ENCODE measurements around the gene SELENOV. TPM values are rescaled to one million over a fixed set of nuclear protein-coding genes. Genes with fewer than 3 reads are reported as not detected.

The SELENOV gene
- total RNA-seq, 4 donors from 2014 or later, result 2.5 to 4.4 (median 3.3) TPM

GRCh38 chr19:39507715-39508364, 7.1 kb upstream of the SELENOV start:
- peaks cover 5% of the 10 kb centered on the region for H3K27me3 ChIP-seq
- H3K9me3 ChIP-seq, result no peaks in the 10 kb centered on the region
- intact Hi-C loops (cut with DNase I), result no loop called here
- WGBS, 2 donors, result 30 to 35% methylated on average over 24 of the region's 24 CpGs
- H3K4me1 ChIP-seq, result peaks cover 5 to 10% of the 10 kb centered on the region in 2 donors
- no peak overlapping the region for H3K27ac ChIP-seq
- DNase-seq, result no peak
- TF ChIP-seq POLR2A (IDR thresholded peaks at IDR 0.05) (no peak), CTCF (IDR thresholded peaks at IDR 0.05) (no peak)
- H3K4me3 ChIP-seq (replicated peaks in 1 of 3), result no peak overlapping the region
- no peaks in the 10 kb centered on the region for H3K36me3 ChIP-seq

- no peak overlapping the region for H3K27ac ChIP-seq
- H3K4me3 ChIP-seq (replicated peaks in 1 of 3), result no peak overlapping the region
- H3K9me3 ChIP-seq, result no peaks in the 10 kb centered on the region
- no peak for TF ChIP-seq POLR2A (IDR thresholded peaks at IDR 0.05)
- no peak for TF ChIP-seq CTCF (IDR thresholded peaks at IDR 0.05)
- no peak for DNase-seq
- intact Hi-C loops (cut with DNase I), result no loop called here
- H3K36me3 ChIP-seq, result no peaks in the 10 kb centered on the region
- H3K4me1 ChIP-seq, result peaks cover 5 to 7% of the 10 kb centered on the region in 2 donors
- H3K27me3 ChIP-seq, result peaks cover 5% of the 10 kb centered on the region
- 87 to 89% methylated on average over 9 of the region's 9 CpGs for WGBS, 2 donors
Measured at GRCh38 chr19:39508629-39509028, 6.3 kb upstream of the SELENOV start.

- 52 to 82% methylated on average over 2 of the region's 2 CpGs for WGBS, 2 donors
- H3K27ac ChIP-seq, result no peak overlapping the region
- H3K9me3 ChIP-seq, result no peaks in the 10 kb centered on the region
- intact Hi-C loops (cut with DNase I), result no loop called here
- no peak for DNase-seq
- TF ChIP-seq POLR2A (IDR thresholded peaks at IDR 0.05) (no peak), CTCF (IDR thresholded peaks at IDR 0.05) (no peak)
- peaks cover 2% of the 10 kb centered on the region for H3K27me3 ChIP-seq
- peaks cover 5 to 7% of the 10 kb centered on the region in 2 donors for H3K4me1 ChIP-seq
- H3K4me3 ChIP-seq (replicated peaks in 1 of 3), result no peak overlapping the region
- H3K36me3 ChIP-seq, result no peaks in the 10 kb centered on the region
Measured at GRCh38 chr19:39509233-39509632, 5.7 kb upstream of the SELENOV start.

- no peak overlapping the region for H3K4me3 ChIP-seq (replicated peaks in 1 of 3)
- no peaks in the 10 kb centered on the region for H3K27me3 ChIP-seq
- no peaks in the 10 kb centered on the region for H3K36me3 ChIP-seq
- WGBS, 2 donors, result 49 to 53% methylated on average over 2 of the region's 2 CpGs
- H3K27ac ChIP-seq, result no peak overlapping the region
- no peak for TF ChIP-seq POLR2A (IDR thresholded peaks at IDR 0.05)
- TF ChIP-seq CTCF (IDR thresholded peaks at IDR 0.05), result no peak
- DNase-seq, result no peak
- no peaks in the 10 kb centered on the region for H3K9me3 ChIP-seq
- intact Hi-C loops (cut with DNase I), result no loop called here
- H3K4me1 ChIP-seq, result peaks cover 11 to 21% of the 10 kb centered on the region in 2 donors
Measured at GRCh38 chr19:39512988-39513387, 2.0 kb upstream of the SELENOV start.

- 2 to 11% methylated on average over 9 to 10 of the region's 44 CpGs for WGBS, 2 donors
- peak overlapping the region; percentile 6 to 58 (median 10) for H3K4me3 ChIP-seq (replicated peaks in 1 of 3)
- H3K36me3 ChIP-seq, result no peaks in the 10 kb centered on the region
- no peaks in the 10 kb centered on the region for H3K27me3 ChIP-seq
- TF ChIP-seq POLR2A (IDR thresholded peaks at IDR 0.05), result no peak
- no peak for TF ChIP-seq CTCF (IDR thresholded peaks at IDR 0.05)
- H3K27ac ChIP-seq, result peak overlapping the region in 2 of 3 donors; percentile 12 to 47
- DNase-seq, result peak; percentile 40 to 44
- intact Hi-C loops (cut with DNase I), result no loop called here
- no peaks in the 10 kb centered on the region for H3K9me3 ChIP-seq
- H3K4me1 ChIP-seq, result peaks cover 18 to 42% of the 10 kb centered on the region in 2 donors
Measured at GRCh38 chr19:39515551-39516191, 732 bp downstream of the SELENOV start.

Data from thyroid gland (tissue), 4 donors.